IMR-90 (cell line): ENCODE data around the gene FNDC10. TPM values are rescaled to one million over a fixed set of nuclear protein-coding genes. Genes with fewer than 3 reads are reported as not detected.

Experiments
- ATAC-seq: fragments of 200-7000 bp; cut with Tn5 transposase; 2 replicates; pipeline ENCODE4 v1.9.1; 2020; ENCODE audit warnings: low read depth, mild to moderate bottlenecking, moderate library complexity
- BruUV-seq: library from RNA; stranded (reverse); fragments of 400-500 nt; replicated peaks from 2 replicates; lab custom pipeline; 2021; lab: Mats Ljungman, UMichigan
- CTCF ChIA-PET: fragments of 300-600 bp; formaldehyde crosslinking; extraction: SDS; loops from one replicate; lab custom pipeline; 2021; ENCODE audit warnings: antibody characterized with exemption; lab: Yijun Ruan, JAX
- POLR2A ChIA-PET: fragments of 300-600 bp; sonication (Branson Sonifier 250); formaldehyde crosslinking; loops from one replicate; lab custom pipeline; 2022; ENCODE audit warnings: antibody characterized with exemption; ENCODE audit not compliant: unreplicated experiment; lab: Charles Lee
- DNase-seq: peaks from one replicate; pipeline ENCODE4 v3.0.0; 2013
- H2AFZ ChIP-seq: replicated peaks from 2 replicates; pipeline ENCODE3; 2013; ENCODE audit warnings: low read length, mild to moderate bottlenecking; ENCODE audit not compliant: poor library complexity
- H2AK5ac ChIP-seq: 2 replicates; pipeline ENCODE4 v1.6.1; 2013; ENCODE audit warnings: low read depth, low read length, inconsistent platforms
- H2AK9ac ChIP-seq: replicated peaks from 2 replicates; pipeline ENCODE3; 2013; ENCODE audit warnings: mild to moderate bottlenecking, low read depth, low read length, moderate library complexity; ENCODE audit not compliant: poor library complexity
- H2BK120ac ChIP-seq: 2 replicates; pipeline ENCODE4 v1.6.1; 2013; ENCODE audit warnings: low read depth, low read length, inconsistent platforms
- H2BK15ac ChIP-seq: 3 replicates; pipeline ENCODE4 v1.6.1; 2013; ENCODE audit warnings: low read depth, low read length, inconsistent platforms
- H2BK20ac ChIP-seq: 2 replicates; pipeline ENCODE4 v1.6.1; 2013; ENCODE audit warnings: low read depth, mild to moderate bottlenecking, inconsistent platforms, low read length, moderate library complexity
- H2BK5ac ChIP-seq: 2 replicates; pipeline ENCODE4 v1.6.1; 2013; ENCODE audit warnings: mild to moderate bottlenecking, low read depth, low read length, inconsistent platforms; ENCODE audit not compliant: poor library complexity, severe bottlenecking
- H3K14ac ChIP-seq: replicated peaks from 2 replicates; pipeline ENCODE4 v1.6.1; 2013; ENCODE audit warnings: low read depth, low read length, inconsistent platforms
- H3K18ac ChIP-seq: 2 replicates; pipeline ENCODE4 v1.6.1; 2013; ENCODE audit warnings: low read depth, low read length, control low read depth
- H3K23ac ChIP-seq: 2 replicates; pipeline ENCODE4 v1.6.1; 2013; ENCODE audit warnings: low read depth, low read length, inconsistent platforms
- H3K27ac ChIP-seq: 2 replicates; pipeline ENCODE4 v1.5.1; 2013; ENCODE audit warnings: mild to moderate bottlenecking, control low read depth, low read length; ENCODE audit not compliant: insufficient read depth
- H3K27me3 ChIP-seq: 2 replicates; pipeline ENCODE4 v1.6.1; 2013; ENCODE audit warnings: low read length; ENCODE audit not compliant: control insufficient read depth, insufficient read depth
- H3K36me3 ChIP-seq: 2 replicates; pipeline ENCODE4 v1.6.1; 2013; ENCODE audit warnings: low read length, mixed read lengths; ENCODE audit not compliant: control insufficient read depth, insufficient read depth
- H3K4ac ChIP-seq: 2 replicates; pipeline ENCODE4 v1.6.1; 2013; ENCODE audit warnings: low read depth, low read length, inconsistent platforms
- H3K4me1 ChIP-seq: 2 replicates; pipeline ENCODE4 v1.6.1; 2013; ENCODE audit warnings: low read length, mixed read lengths; ENCODE audit not compliant: control insufficient read depth, insufficient read depth
- H3K4me2 ChIP-seq: 2 replicates; pipeline ENCODE4 v1.6.1; 2013; ENCODE audit warnings: low read depth, mild to moderate bottlenecking, control low read depth, low read length, moderate library complexity
- H3K4me3 ChIP-seq: 2 replicates; pipeline ENCODE4 v1.5.1; 2013; ENCODE audit warnings: low read depth, mild to moderate bottlenecking, control low read depth, low read length, moderate library complexity; ENCODE audit not compliant: insufficient read depth
- H3K56ac ChIP-seq: 2 replicates; pipeline ENCODE4 v1.6.1; 2013; ENCODE audit warnings: low read length, inconsistent platforms; ENCODE audit not compliant: insufficient read depth; ENCODE audit errors: extremely low read depth
- H3K79me1 ChIP-seq, 2 experiments: 2 replicates each; pipeline ENCODE4 v1.6.1; 2013; ENCODE audit warnings: low read length in 2 of 2, inconsistent platforms in 1 of 2, low read depth in 1 of 2
- H3K9ac ChIP-seq: 2 replicates; pipeline ENCODE4 v1.6.1; 2013; ENCODE audit warnings: low read depth, low read length, control low read depth
- H3K9me1 ChIP-seq: 2 replicates; pipeline ENCODE4 v1.6.1; 2013; ENCODE audit warnings: low read length, inconsistent platforms; ENCODE audit not compliant: insufficient read depth
- H3K9me3 ChIP-seq: 2 replicates; pipeline ENCODE4 v1.6.1; 2013; ENCODE audit warnings: low read length; ENCODE audit not compliant: control insufficient read depth, insufficient read depth
- H4K20me1 ChIP-seq: 2 replicates; pipeline ENCODE4 v1.6.1; 2013; ENCODE audit warnings: low read length, inconsistent platforms; ENCODE audit not compliant: insufficient read depth
- H4K5ac ChIP-seq: 2 replicates; pipeline ENCODE4 v1.6.1; 2013; ENCODE audit warnings: mild to moderate bottlenecking, low read depth, low read length, control low read depth
- H4K8ac ChIP-seq, 2 experiments: 2 replicates each; pipeline ENCODE4 v1.6.1; 2013; ENCODE audit warnings: low read depth in 2 of 2, low read length in 2 of 2, control low read depth in 1 of 2, inconsistent platforms in 1 of 2
- H4K91ac ChIP-seq: 2 replicates; pipeline ENCODE4 v1.6.1; 2013; ENCODE audit warnings: low read depth, low read length, inconsistent platforms; ENCODE audit not compliant: insufficient read depth
- BHLHE40 ChIP-seq: fragments of 150-350 bp; IDR thresholded peaks from 2 replicates; pipeline ENCODE4 v1.6.1; 2016; ENCODE audit warnings: mild to moderate bottlenecking, low read depth, low read length
- FOS ChIP-seq: fragments of 150-350 bp; IDR thresholded peaks from 2 replicates; pipeline ENCODE4 v1.6.1; 2016; ENCODE audit warnings: low read depth, low read length
- MAFK ChIP-seq: IDR thresholded peaks from 2 replicates; pipeline ENCODE4 v1.6.1; 2012; ENCODE audit warnings: low read depth, low read length, improper control_type of control experiment
- MAZ ChIP-seq: IDR thresholded peaks from 2 replicates; pipeline ENCODE4 v1.6.1; 2012; ENCODE audit warnings: low read depth, mild to moderate bottlenecking, low read length, improper control_type of control experiment, moderate library complexity, borderline replicate concordance
- NFE2L2 ChIP-seq: fragments of 150-350 bp; IDR thresholded peaks from 2 replicates; pipeline ENCODE4 v1.6.1; 2016; ENCODE audit warnings: low read depth, mild to moderate bottlenecking, low read length
- POLR2A ChIP-seq: IDR thresholded peaks from 2 replicates; pipeline ENCODE4 v1.6.1; 2012; ENCODE audit warnings: mild to moderate bottlenecking, low read depth, low read length
- RFX5 ChIP-seq: IDR thresholded peaks from 2 replicates; pipeline ENCODE4 v1.8.0; 2012; ENCODE audit warnings: low read depth, mild to moderate bottlenecking, low read length, moderate library complexity
- WGBS, 2 experiments: methylation state at CpG; one replicate each; pipeline versions ENCODE4 v1.1.5 to v1.1.7; 2013; ENCODE audit warnings: missing lambda C conversion rate in 2 of 2; ENCODE audit not compliant: insufficient read length in 1 of 2; ENCODE audit errors: extremely low coverage in 2 of 2; 5-methylcytosine and 5-hydroxymethylcytosine counted together
- dilution Hi-C: fragments of 300-500 bp; cut with HindIII; formaldehyde crosslinking; loops from one replicate; pipeline ENCODE4 v1.14.3; 2018; ENCODE audit warnings: low sequenced_read_pairs; ENCODE audit not compliant: unreplicated experiment
- in situ Hi-C: fragments of 300-500 bp; cut with MboI; formaldehyde crosslinking; loops from 3 replicates; pipeline ENCODE4 v1.14.3; 2019; ENCODE audit warnings: low sequenced_read_pairs, inconsistent platforms, mixed read lengths
- intact Hi-C: fragments of 100-400 bp; cut with micrococcal nuclease; formaldehyde crosslinking; loops from 2 replicates; pipeline ENCODE4 v1.10.0; 2022
- polyA plus RNA-seq, 3 experiments: library from polyadenylated mRNA; depleted of rRNA; stranded (reverse); fragments of >200 nt; gene quantifications; 2 replicates each; pipeline ENCODE4 v1.2.3, GENCODE V29; 2012; ENCODE audit warnings: low replicate concordance in 1 of 3
- total RNA-seq: library from RNA; depleted of rRNA; stranded (reverse); fragments of >200 nt; gene quantifications from 2 replicates; pipeline ENCODE4 v1.2.3, GENCODE V29; 2012
- TF ChIP-seq, protein P1 (sequence below): conservative IDR thresholded peaks from 2 replicates; pipeline ENCODE4 v1.5.1; 2012; ENCODE audit warnings: mild to moderate bottlenecking, low read depth, low read length, improper control_type of control experiment

Gene FNDC10
- total and polyA plus RNA-seq, 2 of the 4 experiments (the other 2 are of a cell fraction) = 0.36 to 5.8 TPM

DNA sequence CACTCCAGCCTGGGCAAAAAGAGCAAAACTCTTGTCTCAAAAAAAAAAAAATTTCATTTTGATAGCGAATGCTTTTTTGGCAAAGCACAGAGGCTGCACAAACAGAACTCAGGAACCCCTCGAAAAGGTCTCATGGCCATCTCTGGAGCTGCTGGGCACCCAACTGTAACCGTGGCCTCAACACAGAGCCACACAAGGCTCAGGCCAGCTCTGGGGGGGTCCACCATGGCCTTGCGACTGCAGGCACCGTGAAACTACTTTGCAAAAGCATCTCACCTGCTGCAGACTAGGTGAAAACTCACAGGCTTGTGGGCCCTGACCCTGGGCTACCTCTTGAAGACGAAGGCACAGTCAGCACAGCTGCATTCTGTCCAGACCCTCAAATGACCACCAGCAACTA lies 43.4 kb downstream of the FNDC10 start:
- no peak overlapping the region for H2AFZ ChIP-seq
- ATAC-seq (no peak), DNase-seq (no peak)
- no peak overlapping the region for H4K91ac ChIP-seq
- no peak overlapping the region for H3K27ac ChIP-seq
- H3K4me2 ChIP-seq = no peak overlapping the region
- H4K5ac ChIP-seq = no peak overlapping the region
- no peak overlapping the region for H2BK20ac ChIP-seq
- no peaks in the 10 kb centered on the region for H3K9me3 ChIP-seq
- no peak overlapping the region for H2BK5ac ChIP-seq
- ChIA-PET CTCF (no interaction called here), POLR2A (interaction anchor here (0.7 kb wide), 1 partner anchor 9 kb away, joined by 3 read pairs; no protein-coding TSS in a partner anchor)
- no peak overlapping the region for H3K9ac ChIP-seq
- no peak overlapping the region for H2AK5ac ChIP-seq
- peaks cover 40% of the 10 kb centered on the region for H4K20me1 ChIP-seq
- no TSS peak for BruUV-seq
- H3K4me1 ChIP-seq = peaks cover 5% of the 10 kb centered on the region; the same call in 1 of the 2 replicates
- H3K27me3 ChIP-seq = no peaks in the 10 kb centered on the region
- dilution Hi-C loops (no loop called here), intact Hi-C loops (no loop called here), in situ Hi-C loops (no loop called here)
- no peak overlapping the region for H3K14ac ChIP-seq
- TF ChIP-seq RFX5 (no peak), BHLHE40 (no peak), FOS (no peak), NFE2L2 (no peak), POLR2A (no peak), MAFK (no peak), MAZ (no peak)
- TF ChIP-seq, protein P1, sequence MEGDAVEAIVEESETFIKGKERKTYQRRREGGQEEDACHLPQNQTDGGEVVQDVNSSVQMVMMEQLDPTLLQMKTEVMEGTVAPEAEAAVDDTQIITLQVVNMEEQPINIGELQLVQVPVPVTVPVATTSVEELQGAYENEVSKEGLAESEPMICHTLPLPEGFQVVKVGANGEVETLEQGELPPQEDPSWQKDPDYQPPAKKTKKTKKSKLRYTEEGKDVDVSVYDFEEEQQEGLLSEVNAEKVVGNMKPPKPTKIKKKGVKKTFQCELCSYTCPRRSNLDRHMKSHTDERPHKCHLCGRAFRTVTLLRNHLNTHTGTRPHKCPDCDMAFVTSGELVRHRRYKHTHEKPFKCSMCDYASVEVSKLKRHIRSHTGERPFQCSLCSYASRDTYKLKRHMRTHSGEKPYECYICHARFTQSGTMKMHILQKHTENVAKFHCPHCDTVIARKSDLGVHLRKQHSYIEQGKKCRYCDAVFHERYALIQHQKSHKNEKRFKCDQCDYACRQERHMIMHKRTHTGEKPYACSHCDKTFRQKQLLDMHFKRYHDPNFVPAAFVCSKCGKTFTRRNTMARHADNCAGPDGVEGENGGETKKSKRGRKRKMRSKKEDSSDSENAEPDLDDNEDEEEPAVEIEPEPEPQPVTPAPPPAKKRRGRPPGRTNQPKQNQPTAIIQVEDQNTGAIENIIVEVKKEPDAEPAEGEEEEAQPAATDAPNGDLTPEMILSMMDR = no peak
- 96% methylated on average over 5 of the region's 6 CpGs; no CpG with 5 or more reads in 1 of the 2 experiments for WGBS, 2 experiments
- H2BK120ac ChIP-seq = no peak overlapping the region
- no peak overlapping the region for H3K18ac ChIP-seq
- H3K23ac ChIP-seq = no peak overlapping the region
- peaks cover 8 to 71% of the 10 kb centered on the region in 2 experiments for H3K79me1 ChIP-seq
- no peak overlapping the region for H3K56ac ChIP-seq
- no peak overlapping the region for H3K4me3 ChIP-seq
- H3K4ac ChIP-seq = no peak overlapping the region
- H2AK9ac ChIP-seq = no peak overlapping the region
- peaks cover 22% of the 10 kb centered on the region for H3K36me3 ChIP-seq
- H2BK15ac ChIP-seq = no peak overlapping the region
- H4K8ac ChIP-seq = no peak overlapping the region
- H3K9me1 ChIP-seq = peaks cover 13% of the 10 kb centered on the region
